DMS53 (cell line): ENCODE measurements around the gene EEF1AKMT2.
"Not testable (repeated sequence)": the region's sequence is repeated elsewhere in the genome, so short reads cannot be mapped to it uniquely, and the experiment has no call there.

Experiments
- DNase-seq: peaks from one replicate; lab custom pipeline; 2025; lab: John Stamatoyannopoulos, UW

The EEF1AKMT2 gene

DNA sequence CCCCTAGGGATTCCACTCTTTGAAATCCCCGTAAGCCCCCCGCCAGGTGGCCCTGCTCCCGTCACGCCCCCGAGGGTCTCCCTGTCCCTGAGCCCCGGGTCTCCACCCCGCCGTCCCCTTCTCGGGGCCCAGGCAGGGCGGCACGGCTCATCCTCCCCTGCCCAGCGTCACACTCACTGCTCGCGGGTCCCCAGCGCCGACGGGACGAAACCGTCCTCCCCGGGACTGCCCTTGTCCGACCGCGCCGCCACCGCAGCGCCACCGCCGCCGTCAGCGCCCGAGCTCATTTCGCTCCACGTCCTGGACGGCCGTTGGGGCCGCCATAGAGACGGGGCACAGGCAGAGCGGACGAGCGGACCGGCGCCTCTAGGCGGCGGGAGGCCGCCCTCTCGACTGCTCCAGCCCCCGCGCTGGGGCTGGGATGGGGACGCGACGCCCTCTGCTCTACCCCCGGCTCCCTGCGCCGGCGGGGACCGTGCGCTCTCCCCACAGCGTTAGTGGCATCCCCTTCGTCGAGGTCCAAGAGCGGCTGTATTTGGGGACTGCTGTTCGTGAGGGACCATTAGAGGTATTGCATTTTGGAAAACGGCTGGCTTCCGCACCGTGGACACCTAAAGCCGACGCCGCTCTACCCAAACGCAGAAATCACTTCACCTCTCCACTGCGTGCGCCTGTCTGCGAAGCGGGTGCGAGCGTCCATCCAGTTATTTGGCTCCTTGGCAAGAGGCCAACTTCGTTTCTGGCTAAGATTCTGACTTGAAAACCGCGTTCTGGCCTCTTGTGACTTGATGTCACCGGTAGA, at the start of gene EEF1AKMT2:
Gene EEF1AKMT2 (minus strand): TSS at position 341 of the 802 bp plus-strand sequence. CDS start 54 bp downstream, at position 287.
- DNase-seq = peak; percentile 94

DNA sequence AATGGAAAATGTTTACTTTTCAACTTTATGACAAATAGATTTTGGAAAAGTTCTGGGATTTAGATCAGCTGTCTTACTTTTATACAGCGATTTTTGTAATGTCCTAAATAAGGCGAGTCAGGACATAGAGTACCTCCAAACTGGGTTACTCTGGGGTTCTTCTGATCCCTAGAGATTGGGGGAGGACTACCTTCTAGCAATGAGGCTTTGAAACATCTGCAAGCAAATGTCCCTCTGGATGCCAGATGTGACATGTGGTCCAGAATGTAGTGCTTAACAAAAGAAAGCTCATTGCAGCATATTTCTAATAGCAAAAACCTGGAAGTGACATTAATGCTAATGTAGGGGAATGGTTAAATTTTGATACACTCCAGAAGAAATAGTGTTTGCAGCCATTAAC, 46.0 kb upstream of the EEF1AKMT2 start:
- no peak for DNase-seq

DNA sequence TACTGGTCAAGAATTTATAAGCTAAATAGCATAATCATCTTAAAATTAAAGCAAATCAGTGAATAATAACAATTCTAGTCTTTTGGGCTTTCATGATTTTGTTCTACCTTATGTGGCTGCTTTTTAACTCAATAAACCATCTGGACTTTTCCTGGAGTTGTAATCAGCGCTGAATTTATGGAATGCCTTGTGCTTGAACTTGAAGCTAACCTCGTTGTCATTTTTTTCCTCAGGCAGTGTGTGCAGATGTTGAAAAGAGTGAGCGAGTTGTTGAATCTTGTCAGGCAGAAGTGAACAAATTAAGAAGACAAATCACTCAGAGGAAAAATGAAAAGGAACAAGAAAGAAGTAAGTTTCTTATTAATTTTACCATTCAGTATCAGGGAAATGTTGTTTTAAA, 39.4 kb upstream of the EEF1AKMT2 start:
- DNase-seq = no peak

DNA sequence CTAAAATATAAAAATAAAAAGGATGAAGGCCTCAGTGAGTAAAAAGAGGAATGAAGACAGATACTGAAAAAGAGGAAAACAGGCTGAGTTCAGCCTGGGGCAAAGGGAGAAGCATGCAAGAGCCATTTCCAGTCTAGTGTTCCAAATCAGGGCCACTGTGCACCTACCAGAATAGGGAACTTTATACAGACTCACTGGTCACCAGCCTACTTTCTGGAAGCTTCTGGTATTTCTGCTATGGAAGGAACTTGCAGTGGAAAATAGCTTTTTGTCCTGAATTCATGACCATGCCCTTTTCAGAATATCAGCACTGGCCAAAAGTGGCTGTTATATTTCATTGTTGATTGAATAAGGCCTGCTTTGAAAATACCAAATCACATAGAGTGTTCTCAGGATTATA, 38.8 kb upstream of the EEF1AKMT2 start:
- no peak for DNase-seq

- DNase-seq = no peak
Measured at GRCh38 chr10:124829447-124830115, 37.9 kb upstream of the EEF1AKMT2 start.

DNA sequence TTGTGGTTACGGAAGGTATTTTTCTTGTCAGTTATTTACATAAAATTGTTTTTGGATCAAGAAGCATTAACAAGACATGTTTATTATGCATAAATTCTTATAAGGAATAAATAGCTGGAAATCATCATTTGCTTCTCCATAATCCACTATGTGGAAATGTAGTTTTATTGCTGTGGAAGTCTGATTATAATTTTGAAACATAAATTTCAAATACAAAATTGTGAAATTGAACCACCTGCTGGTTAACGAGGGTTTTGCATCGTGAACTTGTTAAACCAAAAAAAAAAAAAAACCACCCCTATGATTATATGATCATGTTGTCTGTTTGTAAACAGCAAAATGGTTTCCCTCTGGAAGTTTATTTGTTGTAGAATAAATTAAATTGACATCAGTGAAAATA, 35.8 kb upstream of the EEF1AKMT2 start:
- peak; percentile 57 for DNase-seq

DNA sequence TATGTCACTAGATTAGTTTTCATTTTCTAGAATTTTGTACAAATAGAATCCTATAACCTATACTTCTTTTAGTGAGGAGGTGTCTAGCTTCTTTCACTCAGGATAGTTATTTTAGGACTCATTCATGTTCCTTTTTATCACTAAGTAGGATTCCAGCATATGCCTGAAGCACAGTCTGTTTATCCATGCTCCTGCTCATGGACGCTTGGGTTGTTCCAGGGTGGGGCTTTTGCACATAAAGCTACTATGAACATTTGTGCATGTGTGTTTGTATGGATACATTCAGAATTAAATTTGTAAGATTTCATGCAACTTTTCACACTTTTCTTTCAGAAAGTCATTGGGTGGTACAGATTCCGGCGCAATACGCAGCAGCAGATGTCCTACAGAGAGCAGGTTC, 34.6 kb upstream of the EEF1AKMT2 start:
- no peak for DNase-seq

GRCh38 chr10:124825702-124826101, 34.0 kb upstream of the EEF1AKMT2 start:
- DNase-seq = no peak

DNA sequence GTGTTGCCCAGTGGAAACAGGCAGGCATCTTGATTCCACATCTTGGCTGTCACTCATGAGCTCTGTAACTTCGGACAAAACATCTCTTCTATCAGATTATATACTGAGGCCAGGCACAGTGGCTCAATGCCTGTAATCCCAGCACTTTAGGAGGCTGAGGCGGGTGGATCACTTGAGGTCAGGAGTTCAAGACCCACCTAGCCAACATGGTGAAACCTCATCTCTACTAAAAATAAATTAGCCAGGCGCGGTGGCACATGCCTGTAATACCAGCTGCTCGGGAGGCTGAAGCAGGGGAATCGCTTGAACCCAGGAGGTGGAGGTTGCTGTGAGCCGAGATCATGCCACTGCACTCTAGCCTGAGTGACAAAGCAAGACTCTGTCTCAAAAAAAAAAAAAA, 33.2 kb upstream of the EEF1AKMT2 start:
- DNase-seq = not testable (repeated sequence)

DNA sequence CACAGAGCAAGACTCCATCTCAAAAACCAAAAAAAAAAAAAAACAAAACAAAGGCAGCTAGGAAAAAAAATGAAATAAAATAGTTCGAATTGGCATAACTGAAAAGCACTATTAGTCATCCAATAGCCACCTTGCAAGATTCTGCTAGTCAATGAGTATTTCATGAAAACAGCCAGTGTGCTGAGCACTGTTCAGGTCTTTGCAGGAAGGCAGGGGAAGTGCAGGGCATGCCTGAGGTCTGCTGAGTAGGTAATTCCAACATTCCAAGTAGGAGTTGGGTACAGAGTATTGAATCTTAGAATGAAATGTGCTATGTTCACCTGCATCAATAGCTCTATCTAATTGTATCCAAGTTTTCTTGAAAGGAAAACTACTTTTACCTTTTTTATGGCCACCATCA, 32.8 kb upstream of the EEF1AKMT2 start:
- DNase-seq = no peak

- no peak for DNase-seq
Measured at GRCh38 chr10:124821520-124821919, 29.8 kb upstream of the EEF1AKMT2 start.

DNA sequence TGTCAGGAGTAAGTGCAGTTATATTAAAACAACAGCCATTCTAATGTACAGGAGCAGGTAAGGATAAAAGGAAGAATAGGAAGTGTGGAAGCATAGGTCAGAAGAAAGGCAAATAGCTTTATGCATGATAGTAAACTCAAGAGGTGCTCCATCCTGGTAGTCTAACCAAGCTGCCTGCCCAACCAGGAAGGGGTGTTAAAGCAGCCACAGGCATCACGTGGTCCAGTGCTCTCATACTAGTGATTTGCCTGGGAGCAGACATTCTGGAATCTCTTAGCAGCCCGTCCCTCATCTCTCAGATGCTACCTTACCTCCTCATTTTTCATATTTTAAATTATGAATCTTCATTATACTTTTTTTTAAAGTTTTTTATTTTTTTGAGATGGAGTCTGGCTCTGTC, 28.4 kb upstream of the EEF1AKMT2 start:
- DNase-seq = peak; percentile 84

DNA sequence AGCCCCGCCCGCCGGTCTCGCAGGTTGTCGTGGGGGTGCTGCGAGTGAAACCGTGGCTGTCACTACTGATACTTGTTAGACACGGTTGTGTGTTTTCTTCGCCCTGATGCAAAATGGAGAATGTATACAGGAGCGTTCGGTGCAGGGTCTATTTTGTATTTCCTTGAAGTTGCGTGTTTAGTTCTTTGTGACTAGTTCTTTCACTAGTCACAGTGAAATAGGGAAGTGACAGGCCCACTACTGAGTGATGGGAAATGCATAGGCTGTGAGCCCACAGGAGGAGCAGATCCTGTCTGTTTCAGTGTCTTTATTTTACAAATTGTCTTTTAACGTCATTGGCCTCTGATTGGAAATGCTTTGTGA, 10.6 kb upstream of the EEF1AKMT2 start:
- DNase-seq = no peak

- DNase-seq = no peak
Measured at GRCh38 chr10:124799211-124799610, 7.5 kb upstream of the EEF1AKMT2 start.

GRCh38 chr10:124798781-124799180, 7.1 kb upstream of the EEF1AKMT2 start:
- DNase-seq = no peak

DNA sequence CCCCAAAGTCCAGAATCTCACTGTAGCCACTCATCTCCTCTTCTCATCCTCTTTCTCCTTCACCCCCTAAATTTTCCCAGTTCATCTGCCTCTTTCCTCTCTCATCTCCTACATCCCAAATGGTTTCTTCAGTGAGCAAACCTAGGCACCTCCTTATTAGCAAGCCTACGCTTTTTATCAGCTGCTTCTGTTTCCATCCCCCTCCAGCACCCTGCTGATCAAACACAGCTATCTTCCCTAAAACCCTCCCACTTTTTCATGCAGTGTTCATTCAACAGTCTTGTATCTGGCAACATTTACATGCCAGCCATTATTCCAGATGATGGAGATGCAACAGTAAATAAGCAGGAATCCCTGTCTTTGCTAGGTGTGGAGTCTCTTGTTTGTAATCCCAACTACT, 6.7 kb upstream of the EEF1AKMT2 start:
- no peak for DNase-seq

DNA sequence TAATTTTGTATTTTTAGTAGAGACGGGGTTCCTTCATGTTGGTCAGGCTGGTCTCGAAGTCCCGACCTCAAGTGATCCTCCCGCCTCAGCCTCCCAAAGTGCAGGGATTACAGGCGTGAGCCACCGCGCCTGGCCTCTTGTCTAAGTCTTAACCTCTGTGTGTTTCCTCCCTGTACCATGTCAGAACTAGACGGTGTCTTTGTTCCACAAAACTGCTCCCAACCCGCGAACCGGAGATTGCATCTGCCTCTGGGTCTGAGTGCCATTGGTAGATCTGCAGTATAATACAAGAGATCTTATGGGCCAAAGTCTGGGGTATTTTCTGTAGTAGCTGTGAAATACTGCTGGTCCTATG, 1.3 kb upstream of the EEF1AKMT2 start:
- peak; percentile 16 for DNase-seq

GRCh38 chr10:124782900-124783299, 8.8 kb downstream of the EEF1AKMT2 start:
- not testable (repeated sequence) for DNase-seq

GRCh38 chr10:124768791-124769190, 22.9 kb downstream of the EEF1AKMT2 start:
- DNase-seq = no peak

DNA sequence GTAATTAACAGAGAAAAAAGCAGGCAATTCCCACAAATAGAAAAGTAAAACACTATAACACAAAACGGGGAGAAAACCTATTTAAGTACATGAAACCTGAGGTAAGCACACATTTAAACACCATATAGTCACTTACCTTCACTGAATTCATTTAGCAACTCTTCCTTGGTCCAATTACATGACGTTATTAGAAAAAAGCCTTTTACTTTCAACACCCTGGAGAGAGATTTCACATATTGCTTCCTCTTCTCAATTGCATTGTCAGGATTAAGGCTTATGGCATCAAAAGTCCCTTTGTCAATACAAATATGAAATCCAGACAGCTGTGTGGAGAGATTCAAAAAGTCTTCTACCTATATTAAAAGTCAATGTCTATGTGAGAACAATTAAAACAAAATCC, 26.4 kb downstream of the EEF1AKMT2 start:
- no peak for DNase-seq

- no peak for DNase-seq
Measured at GRCh38 chr10:124763267-124763666, 28.4 kb downstream of the EEF1AKMT2 start.

- DNase-seq = no peak
Measured at GRCh38 chr10:124762281-124762680, 29.4 kb downstream of the EEF1AKMT2 start.

DNA sequence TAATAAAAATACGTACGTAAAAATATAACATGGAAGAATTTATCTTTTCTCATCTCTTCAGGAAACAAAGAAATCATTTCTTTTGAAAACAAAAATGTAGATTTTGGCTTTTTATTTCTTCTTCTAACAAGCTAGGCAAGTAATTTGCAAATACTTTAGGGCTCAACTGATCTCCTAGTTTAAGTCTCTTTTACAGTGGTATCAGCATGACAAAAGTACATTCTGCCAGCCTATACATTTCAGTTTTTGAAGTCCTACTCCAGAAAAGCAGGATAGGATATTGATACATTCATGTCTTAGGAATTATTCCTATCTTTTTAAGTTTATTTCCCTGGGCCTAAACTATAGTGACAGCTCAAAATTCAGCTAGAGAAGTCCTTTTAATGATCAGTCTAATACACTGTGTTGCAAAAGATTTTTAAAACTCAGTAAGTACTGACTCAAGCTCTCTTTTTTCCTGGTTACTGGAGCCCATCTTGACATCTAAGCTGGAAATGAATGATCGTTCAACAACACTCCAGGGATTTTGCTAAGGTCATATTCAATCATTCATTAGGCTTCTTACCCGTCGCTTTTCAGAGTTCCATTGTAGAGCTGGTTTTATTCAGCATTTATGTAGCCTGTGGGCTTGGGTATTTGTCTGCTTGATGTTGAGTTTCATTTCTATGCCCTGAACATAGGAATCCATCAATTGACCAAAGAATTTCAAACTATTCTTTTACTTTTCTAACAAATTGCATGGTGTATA, 35.4 kb downstream of the EEF1AKMT2 start:
- no peak for DNase-seq
